H1 (cell line): Measurements from ENCODE around the gene PTPRD. TPM values are rescaled to one million over a fixed set of nuclear protein-coding genes. Genes with fewer than 3 reads are reported as not detected.

Experiments used
- CTCF ChIA-PET: fragments of 300-600 bp; sonication (Branson Sonifier 250); formaldehyde crosslinking; loops from one replicate; lab custom pipeline; 2021; ENCODE audit not compliant: partially characterized antibody; lab: Charles Lee
- POLR2A ChIA-PET: fragments of 300-600 bp; sonication (Branson Sonifier 250); formaldehyde crosslinking; loops from one replicate; lab custom pipeline; 2021; ENCODE audit warnings: inconsistent platforms; ENCODE audit not compliant: partially characterized antibody; lab: Charles Lee
- DNase-seq, 2 experiments: peaks; one replicate each; pipeline versions ENCODE4 v3.0.0 to v3.0.0-alpha.2; 2010 to 2022; ENCODE audit warnings: low spot score in 2 of 2, low read depth in 1 of 2, mixed read lengths in 1 of 2
- FAIRE-seq: peaks from 2 replicates; lab custom pipeline; 2011; peaks lifted over from hg19 to GRCh38; lab: Jason Lieb, UNC
- H2AFZ ChIP-seq: 2 replicates; pipeline ENCODE4 v1.8.1; 2012; ENCODE audit warnings: low read length, inconsistent platforms
- H2AK5ac ChIP-seq: 2 replicates; pipeline ENCODE4 v1.6.1; 2013; ENCODE audit warnings: low read depth, low read length
- H2BK120ac ChIP-seq: replicated peaks from 2 replicates; pipeline ENCODE3; 2013; ENCODE audit warnings: low read depth, low read length, inconsistent platforms
- H2BK12ac ChIP-seq: 2 replicates; pipeline ENCODE4 v1.6.1; 2013; ENCODE audit warnings: low read depth, low read length
- H2BK15ac ChIP-seq: 2 replicates; pipeline ENCODE4 v1.6.1; 2013; ENCODE audit warnings: low read length
- H2BK20ac ChIP-seq: 2 replicates; pipeline ENCODE4 v1.6.1; 2013; ENCODE audit warnings: low read length
- H2BK5ac ChIP-seq: 2 replicates; pipeline ENCODE4 v1.6.1; 2013; ENCODE audit warnings: low read depth, low read length
- H3K14ac ChIP-seq: 2 replicates; pipeline ENCODE4 v1.6.1; 2013; ENCODE audit warnings: inconsistent platforms; ENCODE audit not compliant: insufficient read length
- H3K18ac ChIP-seq: 2 replicates; pipeline ENCODE4 v1.6.1; 2013; ENCODE audit warnings: low read length; ENCODE audit errors: extremely low read depth
- H3K23ac ChIP-seq: 2 replicates; pipeline ENCODE4 v1.6.1; 2013; ENCODE audit warnings: inconsistent platforms; ENCODE audit not compliant: insufficient read length
- H3K23me2 ChIP-seq: 2 replicates; pipeline ENCODE4 v1.6.1; 2013; ENCODE audit warnings: low read depth, low read length
- H3K27ac ChIP-seq: 2 replicates; pipeline ENCODE4 v1.6.1; 2011; ENCODE audit warnings: low read depth, low read length, inconsistent platforms
- H3K27me3 ChIP-seq, 4 experiments: replicated peaks in 1 of 4; 1 replicate in 1 of 4; 2 replicates in 3 of 4; pipeline versions ENCODE4 v1.6.1 to v1.8.1; 2011 to 2013; ENCODE audit warnings: low read length in 3 of 4, mild to moderate bottlenecking in 3 of 4, inconsistent platforms in 2 of 4, mixed read lengths in 2 of 4, moderate library complexity in 1 of 4; ENCODE audit not compliant: control insufficient read depth in 3 of 4, insufficient read depth in 3 of 4; ENCODE audit errors: extremely low read depth in 1 of 4
- H3K36me3 ChIP-seq, 4 experiments: 2 replicates each; pipeline versions ENCODE4 v1.6.1 to v1.8.1; 2011 to 2013; ENCODE audit warnings: mild to moderate bottlenecking in 4 of 4, low read length in 3 of 4, moderate library complexity in 2 of 4, control low read depth in 1 of 4, inconsistent platforms in 1 of 4; ENCODE audit not compliant: insufficient read depth in 4 of 4, control insufficient read depth in 2 of 4
- H3K4ac ChIP-seq: replicated peaks from 2 replicates; pipeline ENCODE3; 2013; ENCODE audit warnings: low read length, low read depth, mixed read lengths, inconsistent platforms; ENCODE audit not compliant: insufficient read length
- H3K4me1 ChIP-seq, 4 experiments: replicated peaks in 1 of 4; 1 replicate in 1 of 4; 2 replicates in 3 of 4; pipeline versions ENCODE4 v1.6.1 to v1.8.1; 2011 to 2013; ENCODE audit warnings: low read length in 3 of 4, inconsistent platforms in 2 of 4, mixed read lengths in 1 of 4; ENCODE audit not compliant: insufficient read depth in 4 of 4, control insufficient read depth in 3 of 4
- H3K4me2 ChIP-seq, 2 experiments: 2 replicates each; pipeline versions ENCODE4 v1.6.1 to v1.8.1; 2011 to 2013; ENCODE audit warnings: low read depth in 2 of 2, low read length in 2 of 2, control low read depth in 1 of 2, inconsistent platforms in 1 of 2, mild to moderate bottlenecking in 1 of 2; ENCODE audit not compliant: insufficient read depth in 1 of 2
- H3K4me3 ChIP-seq, 4 experiments: fragments of 200-600, 300-600 bp in 1 of 4; sonication (generic), shearing (Covaris generic), sonication (Bioruptor Twin) in 1 of 4; 2 replicates each; pipeline versions ENCODE4 v1.5.1 to v1.8.1; 2011 to 2016; ENCODE audit warnings: low read length in 4 of 4, low read depth in 3 of 4, control low read depth in 2 of 4, inconsistent platforms in 2 of 4, mild to moderate bottlenecking in 2 of 4, mixed read lengths in 1 of 4, moderate library complexity in 1 of 4; ENCODE audit not compliant: insufficient read depth in 2 of 4; ENCODE audit errors: extremely low read depth in 1 of 4
- H3K56ac ChIP-seq: replicated peaks from 2 replicates; pipeline ENCODE3; 2013; ENCODE audit warnings: low read depth, mild to moderate bottlenecking, mixed read lengths, low read length, inconsistent platforms; ENCODE audit not compliant: insufficient read length
- H3K79me1 ChIP-seq: 2 replicates; pipeline ENCODE4 v1.6.1; 2013; ENCODE audit warnings: low read depth, low read length, control low read depth
- H3K79me2 ChIP-seq, 2 experiments: 2 replicates each; pipeline versions ENCODE4 v1.6.1 to v1.8.1; 2012 to 2013; ENCODE audit warnings: low read length in 2 of 2, mild to moderate bottlenecking in 2 of 2, inconsistent platforms in 1 of 2; ENCODE audit not compliant: insufficient read depth in 2 of 2, control insufficient read depth in 1 of 2
- H3K9ac ChIP-seq, 4 experiments: replicated peaks in 1 of 4; 1 replicate in 1 of 4; 2 replicates in 3 of 4; pipeline versions ENCODE4 v1.6.1 to v1.8.1; 2011 to 2013; ENCODE audit warnings: low read depth in 3 of 4, low read length in 3 of 4, control low read depth in 2 of 4, mild to moderate bottlenecking in 2 of 4, moderate library complexity in 2 of 4, inconsistent platforms in 1 of 4; ENCODE audit errors: extremely low read depth in 1 of 4
- H3K9me3 ChIP-seq, 2 experiments: 2 replicates each; pipeline versions ENCODE4 v1.6.1 to v1.8.1; 2012 to 2013; ENCODE audit warnings: mild to moderate bottlenecking in 2 of 2, moderate library complexity in 2 of 2, control low read depth in 1 of 2, inconsistent platforms in 1 of 2, low read depth in 1 of 2, low read length in 1 of 2, mixed read lengths in 1 of 2; ENCODE audit not compliant: insufficient read depth in 2 of 2
- H4K20me1 ChIP-seq, 2 experiments: replicated peaks in 1 of 2; 2 replicates each; pipeline versions ENCODE3 to v1.8.1; 2011 to 2013; ENCODE audit warnings: inconsistent platforms in 2 of 2, low read length in 2 of 2, mild to moderate bottlenecking in 1 of 2; ENCODE audit not compliant: insufficient read depth in 2 of 2, control insufficient read depth in 1 of 2
- H4K5ac ChIP-seq: 2 replicates; pipeline ENCODE4 v1.6.1; 2013; ENCODE audit warnings: low read length, low read depth, mixed read lengths, inconsistent platforms; ENCODE audit not compliant: insufficient read length
- H4K8ac ChIP-seq: 2 replicates; pipeline ENCODE4 v1.8.0; 2013; ENCODE audit warnings: mild to moderate bottlenecking, moderate library complexity, low read length, inconsistent platforms; ENCODE audit not compliant: insufficient read depth; ENCODE audit errors: extremely low read depth
- H4K91ac ChIP-seq: replicated peaks from 2 replicates; pipeline ENCODE3; 2013; ENCODE audit warnings: low read length, mixed read lengths, inconsistent platforms; ENCODE audit not compliant: insufficient read length
- EGR1 ChIP-seq: IDR thresholded peaks from 2 replicates; pipeline ENCODE4 v1.6.1; 2011; ENCODE audit warnings: low read depth, low read length, borderline replicate concordance
- SRF ChIP-seq: IDR thresholded peaks from 2 replicates; pipeline ENCODE4 v1.6.1; 2011; ENCODE audit warnings: mild to moderate bottlenecking, low read depth, low read length, moderate library complexity
- polyA plus RNA-seq, 7 experiments: library from polyadenylated mRNA; depleted of rRNA in 3 of 7; stranded (reverse) in 5 of 7; unstranded in 2 of 7; fragments of >200 nt in 5 of 7; fragments of 200-250 nt in 2 of 7; gene quantifications; 1 replicate in 5 of 7; 2 replicates in 1 of 7; 4 replicates in 1 of 7; pipeline versions ENCODE4 v1.2.1 to v1.2.3, GENCODE V29; 2011 to 2013; ENCODE audit warnings: missing spikeins in 2 of 7, mixed read lengths in 2 of 7
- total RNA-seq: library from RNA; stranded (reverse); fragmentation: NEBNext Ultra II Directional; extraction: Animal tissue kit (Norgen Biotek cat#: 25700); gene quantifications from 2 replicates; pipeline ENCODE4 v1.2.1, GENCODE V29; 2021

PTPRD gene
- total and polyA plus RNA-seq, 2 of the 8 experiments (the other 6 are each of a cell fraction or from before 2014, with no cell fraction given): 17.2 to 77.0 TPM

GRCh38 chr9:10237584-10237983, 375.2 kb downstream of the PTPRD start:
- Histone ChIP-seq H3K4me2 (no peak overlapping the region), H2BK120ac (no peak overlapping the region), H3K36me3 (no peaks in the 10 kb centered on the region), H3K23me2 (no peaks in the 10 kb centered on the region), H3K79me1 (no peaks in the 10 kb centered on the region), H3K4me3 (no peak overlapping the region), H3K14ac (no peak overlapping the region), H3K27me3 (no peaks in the 10 kb centered on the region), H2BK20ac (no peak overlapping the region), H3K23ac (no peak overlapping the region), H3K4ac (no peak overlapping the region), H2BK15ac (no peak overlapping the region), H3K9ac (no peak overlapping the region), H3K56ac (no peak overlapping the region), H2BK5ac (no peak overlapping the region), H4K8ac (no peak overlapping the region), H2AK5ac (no peak overlapping the region), H2AFZ (no peak overlapping the region), H3K4me1 (peaks cover 0 to 4% (median 0%) of the 10 kb centered on the region in 4 experiments; a peak in 1 of 7 replicates), H3K79me2 (no peaks in the 10 kb centered on the region), H3K27ac (no peak overlapping the region), H4K5ac (no peak overlapping the region), H4K91ac (no peak overlapping the region), H4K20me1 (no peaks in the 10 kb centered on the region), H2BK12ac (no peak overlapping the region), H3K9me3 (no peaks in the 10 kb centered on the region), H3K18ac (no peak overlapping the region)
- TF ChIP-seq EGR1 (no peak), SRF (no peak)
- POLR2A ChIA-PET: no interaction called here
- DNase-seq (no peak), FAIRE-seq (no peak)
- CTCF ChIA-PET: interaction anchor here (0.7 kb wide), 1 partner anchor 185 kb away, joined by 3 read pairs; no protein-coding TSS in a partner anchor
